Measurements from ENCODE around the gene ZNF648.
A peak's percentile ranks its signal among the peaks of the same experiment; 100 is the strongest.

Gene ZNF648

DNA sequence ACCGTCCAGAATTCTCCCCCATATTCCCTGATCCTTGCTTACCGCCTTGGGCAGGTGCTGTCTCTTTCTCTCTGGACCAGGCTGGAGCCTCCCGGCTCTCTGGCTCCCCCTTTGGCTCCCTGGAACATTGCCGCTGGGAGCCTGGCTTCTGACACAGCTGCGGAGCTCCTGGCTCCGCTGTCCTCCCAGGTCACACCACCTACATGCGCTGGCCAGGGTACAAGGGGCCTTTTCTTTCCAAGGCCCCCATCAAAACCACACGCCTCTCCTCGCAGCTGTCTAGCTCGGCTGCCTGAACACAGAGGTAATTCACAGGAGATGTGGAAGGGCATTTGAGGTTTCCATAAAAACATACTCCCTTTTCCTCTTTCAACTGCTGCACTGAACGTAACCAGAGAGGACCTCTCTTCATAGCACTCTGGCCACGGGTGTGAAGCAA, 7.5 kb upstream of the ZNF648 start:
- TF ChIP-seq RAD21 (IDR thresholded peaks at IDR 0.05; ENCODE audit: low read depth) (peak; percentile 61), ZBTB7A (IDR thresholded peaks at IDR 0.05; ENCODE audit: low read depth) (no peak), NFIC (IDR thresholded peaks at IDR 0.05) (no peak), TCF12 (IDR thresholded peaks at IDR 0.05; ENCODE audit: low read depth) (no peak)
- TF ChIP-seq, protein P1, sequence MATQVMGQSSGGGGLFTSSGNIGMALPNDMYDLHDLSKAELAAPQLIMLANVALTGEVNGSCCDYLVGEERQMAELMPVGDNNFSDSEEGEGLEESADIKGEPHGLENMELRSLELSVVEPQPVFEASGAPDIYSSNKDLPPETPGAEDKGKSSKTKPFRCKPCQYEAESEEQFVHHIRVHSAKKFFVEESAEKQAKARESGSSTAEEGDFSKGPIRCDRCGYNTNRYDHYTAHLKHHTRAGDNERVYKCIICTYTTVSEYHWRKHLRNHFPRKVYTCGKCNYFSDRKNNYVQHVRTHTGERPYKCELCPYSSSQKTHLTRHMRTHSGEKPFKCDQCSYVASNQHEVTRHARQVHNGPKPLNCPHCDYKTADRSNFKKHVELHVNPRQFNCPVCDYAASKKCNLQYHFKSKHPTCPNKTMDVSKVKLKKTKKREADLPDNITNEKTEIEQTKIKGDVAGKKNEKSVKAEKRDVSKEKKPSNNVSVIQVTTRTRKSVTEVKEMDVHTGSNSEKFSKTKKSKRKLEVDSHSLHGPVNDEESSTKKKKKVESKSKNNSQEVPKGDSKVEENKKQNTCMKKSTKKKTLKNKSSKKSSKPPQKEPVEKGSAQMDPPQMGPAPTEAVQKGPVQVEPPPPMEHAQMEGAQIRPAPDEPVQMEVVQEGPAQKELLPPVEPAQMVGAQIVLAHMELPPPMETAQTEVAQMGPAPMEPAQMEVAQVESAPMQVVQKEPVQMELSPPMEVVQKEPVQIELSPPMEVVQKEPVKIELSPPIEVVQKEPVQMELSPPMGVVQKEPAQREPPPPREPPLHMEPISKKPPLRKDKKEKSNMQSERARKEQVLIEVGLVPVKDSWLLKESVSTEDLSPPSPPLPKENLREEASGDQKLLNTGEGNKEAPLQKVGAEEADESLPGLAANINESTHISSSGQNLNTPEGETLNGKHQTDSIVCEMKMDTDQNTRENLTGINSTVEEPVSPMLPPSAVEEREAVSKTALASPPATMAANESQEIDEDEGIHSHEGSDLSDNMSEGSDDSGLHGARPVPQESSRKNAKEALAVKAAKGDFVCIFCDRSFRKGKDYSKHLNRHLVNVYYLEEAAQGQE (IDR thresholded peaks at IDR 0.05; ENCODE audit: low read depth): no peak
- TF ChIP-seq, protein P2, sequence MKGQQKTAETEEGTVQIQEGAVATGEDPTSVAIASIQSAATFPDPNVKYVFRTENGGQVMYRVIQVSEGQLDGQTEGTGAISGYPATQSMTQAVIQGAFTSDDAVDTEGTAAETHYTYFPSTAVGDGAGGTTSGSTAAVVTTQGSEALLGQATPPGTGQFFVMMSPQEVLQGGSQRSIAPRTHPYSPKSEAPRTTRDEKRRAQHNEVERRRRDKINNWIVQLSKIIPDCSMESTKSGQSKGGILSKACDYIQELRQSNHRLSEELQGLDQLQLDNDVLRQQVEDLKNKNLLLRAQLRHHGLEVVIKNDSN (IDR thresholded peaks at IDR 0.05): no peak
- TF ChIP-seq, protein P3, sequence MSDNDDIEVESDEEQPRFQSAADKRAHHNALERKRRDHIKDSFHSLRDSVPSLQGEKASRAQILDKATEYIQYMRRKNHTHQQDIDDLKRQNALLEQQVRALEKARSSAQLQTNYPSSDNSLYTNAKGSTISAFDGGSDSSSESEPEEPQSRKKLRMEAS (IDR thresholded peaks at IDR 0.05): peak; percentile 32; the same call in 1 of the 2 replicates

DNA sequence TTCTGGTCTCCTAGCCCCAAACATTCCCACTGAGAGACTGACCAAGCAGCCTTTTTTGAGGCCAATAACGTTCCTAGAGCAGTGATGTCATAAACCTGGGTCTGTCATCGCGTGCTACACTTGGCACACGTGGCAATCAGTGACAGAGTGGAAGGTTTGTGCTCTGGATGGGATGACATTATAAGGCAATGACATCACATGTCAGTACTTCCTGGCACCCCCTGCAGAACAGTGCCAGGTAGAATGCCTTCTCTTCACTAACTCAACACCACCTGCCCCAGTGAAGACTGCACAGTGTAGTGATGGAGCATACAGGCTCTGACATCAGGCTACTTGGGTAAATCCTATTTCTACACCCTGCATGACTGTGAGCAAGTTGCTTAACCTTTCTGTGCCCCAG, 5.4 kb upstream of the ZNF648 start:
- TF ChIP-seq, protein P1 (IDR thresholded peaks at IDR 0.05; ENCODE audit: low read depth): no peak
- TF ChIP-seq ZBTB7A (IDR thresholded peaks at IDR 0.05; ENCODE audit: low read depth) (no peak), TEAD4 (IDR thresholded peaks at IDR 0.05) (no peak), EP300 (IDR thresholded peaks at IDR 0.05; ENCODE audit: borderline replicate concordance) (no peak), RAD21 (IDR thresholded peaks at IDR 0.05; ENCODE audit: low read depth) (no peak), FOXM1 (IDR thresholded peaks at IDR 0.05; ENCODE audit: borderline replicate concordance, low read depth) (no peak), TAF1 (IDR thresholded peaks at IDR 0.05; ENCODE audit: low read depth) (no peak), EGR1 (IDR thresholded peaks at IDR 0.05) (no peak), CEBPB (IDR thresholded peaks at IDR 0.05) (no peak), CREB1 (IDR thresholded peaks at IDR 0.05; ENCODE audit: low read depth) (no peak)
- TF ChIP-seq, protein P3 (IDR thresholded peaks at IDR 0.05): no peak

DNA sequence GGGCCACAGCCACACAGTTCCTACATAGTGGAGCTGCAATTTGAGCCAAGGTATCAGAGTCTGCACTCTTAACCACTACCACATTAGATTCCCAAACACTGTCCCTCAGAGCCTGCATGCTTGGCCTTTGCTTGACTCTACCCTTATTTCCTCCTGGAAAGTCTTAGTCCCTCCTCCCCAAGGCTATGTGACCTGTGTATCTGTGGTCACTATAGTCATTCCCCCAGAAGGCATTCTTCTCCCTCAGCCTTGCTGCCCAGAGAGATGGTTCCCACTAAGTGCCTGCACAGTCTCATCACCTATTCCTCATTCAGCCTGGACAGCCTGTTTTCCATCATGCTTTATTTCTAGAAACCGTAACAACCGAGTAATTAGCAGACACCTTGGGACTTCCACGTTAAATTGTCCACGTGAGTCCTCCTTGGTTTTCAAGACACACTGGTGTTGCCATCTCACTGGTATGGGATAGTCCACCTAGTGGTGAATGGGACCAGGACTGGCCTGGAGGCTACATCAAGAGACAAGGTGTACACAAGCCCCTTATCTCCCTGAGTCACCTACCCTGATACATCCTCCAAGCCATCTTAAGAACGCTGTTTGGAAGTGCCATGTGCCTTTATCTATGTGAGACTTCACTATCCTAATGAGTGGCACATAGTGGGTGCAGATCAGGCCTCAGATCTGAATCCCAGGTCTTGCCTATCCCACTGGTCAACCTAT, 3.8 kb upstream of the ZNF648 start:
- TF ChIP-seq EP300 (IDR thresholded peaks at IDR 0.05; ENCODE audit: borderline replicate concordance) (no peak), TCF12 (IDR thresholded peaks at IDR 0.05; ENCODE audit: low read depth) (no peak), YY1 (IDR thresholded peaks at IDR 0.05; ENCODE audit: low read depth) (no peak), ZBTB7A (IDR thresholded peaks at IDR 0.05; ENCODE audit: low read depth) (no peak), EGR1 (IDR thresholded peaks at IDR 0.05) (no peak), CREB1 (IDR thresholded peaks at IDR 0.05; ENCODE audit: low read depth) (no peak), NFIC (IDR thresholded peaks at IDR 0.05) (no peak), FOXM1 (IDR thresholded peaks at IDR 0.05; ENCODE audit: borderline replicate concordance, low read depth) (no peak), RAD21 (IDR thresholded peaks at IDR 0.05; ENCODE audit: low read depth) (no peak), TAF1 (IDR thresholded peaks at IDR 0.05; ENCODE audit: low read depth) (no peak), CEBPB (IDR thresholded peaks at IDR 0.05) (no peak), TEAD4 (IDR thresholded peaks at IDR 0.05) (no peak)
- TF ChIP-seq, protein P2 (IDR thresholded peaks at IDR 0.05): no peak
- TF ChIP-seq, protein P1 (IDR thresholded peaks at IDR 0.05; ENCODE audit: low read depth): no peak
- TF ChIP-seq, protein P3 (IDR thresholded peaks at IDR 0.05): no peak

DNA sequence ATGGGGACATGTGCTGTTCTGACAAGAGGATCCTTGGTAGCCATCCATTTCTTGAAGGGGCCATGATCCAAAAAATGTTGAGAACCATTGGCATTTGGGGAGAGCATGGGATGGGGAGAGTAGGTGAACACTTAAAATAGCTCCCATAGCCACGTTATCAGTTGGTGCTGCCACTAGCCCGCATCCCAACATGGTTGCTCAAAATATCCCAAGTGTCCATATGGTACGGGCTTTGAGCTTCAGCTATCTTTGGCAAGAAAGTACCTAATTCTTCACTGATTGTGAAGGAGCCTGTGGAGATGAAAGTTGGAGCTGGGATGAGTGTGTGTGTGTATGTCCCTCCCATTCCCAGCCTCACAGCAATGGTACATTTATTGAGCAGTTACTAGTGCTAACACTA, 3.1 kb upstream of the ZNF648 start:
- TF ChIP-seq, protein P2 (IDR thresholded peaks at IDR 0.05): no peak
- TF ChIP-seq TCF12 (IDR thresholded peaks at IDR 0.05; ENCODE audit: low read depth): no peak
